Measurements from ENCODE around the gene PFKFB4.
"Not testable (repeated sequence)": the region's sequence is repeated elsewhere in the genome, so short reads cannot be mapped to it uniquely, and the experiment has no call there.

PFKFB4 gene

DNA sequence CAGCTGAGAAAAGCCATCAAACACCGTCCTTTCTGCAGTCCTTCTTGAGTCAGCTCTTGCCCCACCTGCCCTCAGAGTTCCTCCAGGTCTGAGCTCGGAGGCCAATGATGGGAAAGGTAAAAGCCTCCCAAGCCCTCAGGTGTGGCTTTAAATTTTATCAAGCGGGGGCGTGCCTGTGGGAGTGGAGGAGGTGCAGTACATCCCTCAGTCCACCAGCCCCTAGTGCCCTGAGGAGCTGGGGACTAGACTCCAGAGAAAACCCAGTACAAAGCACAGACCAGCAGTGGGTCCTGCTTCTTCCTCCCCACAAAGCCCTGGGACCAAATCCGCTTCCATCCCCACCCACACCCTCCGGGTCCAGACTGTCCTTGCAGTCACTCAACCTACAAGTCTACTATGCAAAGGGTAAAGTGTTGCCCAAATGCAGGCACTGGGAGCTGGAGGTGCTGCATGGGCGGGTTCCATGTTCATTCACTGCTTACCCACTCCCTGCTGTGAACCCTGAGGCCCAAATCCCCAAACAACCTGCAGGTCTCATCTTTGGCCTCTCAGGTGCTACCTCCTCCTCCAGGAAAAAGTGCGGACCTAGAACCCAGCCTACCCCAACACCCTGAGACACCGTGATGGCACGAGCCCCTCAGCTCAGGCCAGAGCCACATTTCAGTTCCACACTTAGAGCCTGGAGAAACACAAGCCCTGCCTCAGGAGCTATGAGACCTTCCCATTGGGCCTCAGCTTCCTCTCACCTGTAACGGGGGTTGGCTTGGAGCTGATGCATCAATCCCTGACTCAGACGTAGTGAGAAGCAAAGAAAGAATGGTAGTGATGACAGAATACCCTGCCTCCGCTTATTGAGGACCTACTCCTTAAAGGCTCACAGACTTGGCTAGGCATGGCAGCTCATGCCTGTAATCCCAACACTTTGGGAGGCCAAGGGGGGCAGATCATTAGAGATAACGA, 2.4 kb downstream of the PFKFB4 start:
- Histone ChIP-seq H3K9me2 (replicated peaks; ENCODE audit: control insufficient read depth, low read length) (no peaks in the 10 kb centered on the region), H3K4me3 (ENCODE audit: low read length) (peak overlapping the region; percentile 76), H3K27me3 (ENCODE audit: control insufficient read depth, low read length) (no peaks in the 10 kb centered on the region), H3K4me1 (ENCODE audit: control insufficient read depth, low read length) (peaks cover 50% of the 10 kb centered on the region), H3K79me2 (ENCODE audit: control insufficient read depth, low read length) (peaks cover 36% of the 10 kb centered on the region), H3K36me3 (ENCODE audit: control insufficient read depth, low read length) (peaks cover 45% of the 10 kb centered on the region), H3K27ac (ENCODE audit: low read depth, low read length) (no peak overlapping the region), H3K9me3 (ENCODE audit: control insufficient read depth, insufficient read depth, low read length) (no peaks in the 10 kb centered on the region), H3K4me2 (ENCODE audit: low read length) (peak overlapping the region; percentile 84), H4K20me1 (ENCODE audit: control insufficient read depth, insufficient read depth, low read depth, low read length) (0 out of 2 replicates have a peak, but pooled peaks cover 3% of the 10 kb centered on the region), H3F3A (ENCODE audit: control insufficient read depth, insufficient read depth) (peaks cover 7% of the 10 kb centered on the region; the same call in 1 of the 2 replicates)
- TF ChIP-seq, protein P1, sequence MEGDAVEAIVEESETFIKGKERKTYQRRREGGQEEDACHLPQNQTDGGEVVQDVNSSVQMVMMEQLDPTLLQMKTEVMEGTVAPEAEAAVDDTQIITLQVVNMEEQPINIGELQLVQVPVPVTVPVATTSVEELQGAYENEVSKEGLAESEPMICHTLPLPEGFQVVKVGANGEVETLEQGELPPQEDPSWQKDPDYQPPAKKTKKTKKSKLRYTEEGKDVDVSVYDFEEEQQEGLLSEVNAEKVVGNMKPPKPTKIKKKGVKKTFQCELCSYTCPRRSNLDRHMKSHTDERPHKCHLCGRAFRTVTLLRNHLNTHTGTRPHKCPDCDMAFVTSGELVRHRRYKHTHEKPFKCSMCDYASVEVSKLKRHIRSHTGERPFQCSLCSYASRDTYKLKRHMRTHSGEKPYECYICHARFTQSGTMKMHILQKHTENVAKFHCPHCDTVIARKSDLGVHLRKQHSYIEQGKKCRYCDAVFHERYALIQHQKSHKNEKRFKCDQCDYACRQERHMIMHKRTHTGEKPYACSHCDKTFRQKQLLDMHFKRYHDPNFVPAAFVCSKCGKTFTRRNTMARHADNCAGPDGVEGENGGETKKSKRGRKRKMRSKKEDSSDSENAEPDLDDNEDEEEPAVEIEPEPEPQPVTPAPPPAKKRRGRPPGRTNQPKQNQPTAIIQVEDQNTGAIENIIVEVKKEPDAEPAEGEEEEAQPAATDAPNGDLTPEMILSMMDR (IDR thresholded peaks at IDR 0.05; ENCODE audit: low read depth, low read length, poor library complexity, severe bottlenecking) = no peak
- TF ChIP-seq EZH2phosphoT487 (IDR thresholded peaks at IDR 0.05; ENCODE audit: borderline replicate concordance, low read length) = no peak

DNA sequence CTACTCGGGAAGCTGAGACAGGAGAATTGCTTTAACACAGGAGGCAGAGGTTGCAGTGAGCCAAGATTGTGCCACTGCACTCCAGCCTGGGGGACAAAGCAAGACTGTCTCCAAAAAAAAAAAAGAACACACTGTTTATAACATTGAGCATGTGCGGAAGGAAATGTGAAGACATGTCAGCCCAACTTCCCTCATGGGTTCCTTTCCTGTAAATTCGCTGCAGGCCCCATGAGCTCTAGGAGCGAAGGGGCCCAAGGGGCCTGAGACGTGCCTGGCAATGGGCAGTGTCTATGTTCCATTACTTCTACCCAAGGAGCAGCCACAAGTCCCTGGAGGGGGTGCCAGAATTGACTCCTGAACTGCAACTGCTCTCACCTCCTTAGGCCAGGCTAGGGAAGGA, 3.2 kb downstream of the PFKFB4 start:
- TF ChIP-seq, protein P1 (IDR thresholded peaks at IDR 0.05; ENCODE audit: low read depth, low read length, poor library complexity, severe bottlenecking) = no peak
- no peak for TF ChIP-seq EZH2phosphoT487 (IDR thresholded peaks at IDR 0.05; ENCODE audit: borderline replicate concordance, low read length)
- Histone ChIP-seq H3K9me3 (ENCODE audit: control insufficient read depth, insufficient read depth, low read length) (no peaks in the 10 kb centered on the region), H3K4me1 (ENCODE audit: control insufficient read depth, low read length) (peaks cover 43% of the 10 kb centered on the region), H3K79me2 (ENCODE audit: control insufficient read depth, low read length) (peaks cover 36% of the 10 kb centered on the region), H3K4me2 (ENCODE audit: low read length) (peak overlapping the region; percentile 22; the same call in 1 of the 2 replicates), H3K36me3 (ENCODE audit: control insufficient read depth, low read length) (peaks cover 53% of the 10 kb centered on the region), H3K27ac (ENCODE audit: low read depth, low read length) (no peak overlapping the region), H3K27me3 (ENCODE audit: control insufficient read depth, low read length) (no peaks in the 10 kb centered on the region), H3K9me2 (replicated peaks; ENCODE audit: control insufficient read depth, low read length) (no peaks in the 10 kb centered on the region), H3F3A (ENCODE audit: control insufficient read depth, insufficient read depth) (peaks cover 7% of the 10 kb centered on the region; the same call in 1 of the 2 replicates), H3K4me3 (ENCODE audit: low read length) (no peak overlapping the region), H4K20me1 (ENCODE audit: control insufficient read depth, insufficient read depth, low read depth, low read length) (0 out of 2 replicates have a peak, but pooled peaks cover 3% of the 10 kb centered on the region)

DNA sequence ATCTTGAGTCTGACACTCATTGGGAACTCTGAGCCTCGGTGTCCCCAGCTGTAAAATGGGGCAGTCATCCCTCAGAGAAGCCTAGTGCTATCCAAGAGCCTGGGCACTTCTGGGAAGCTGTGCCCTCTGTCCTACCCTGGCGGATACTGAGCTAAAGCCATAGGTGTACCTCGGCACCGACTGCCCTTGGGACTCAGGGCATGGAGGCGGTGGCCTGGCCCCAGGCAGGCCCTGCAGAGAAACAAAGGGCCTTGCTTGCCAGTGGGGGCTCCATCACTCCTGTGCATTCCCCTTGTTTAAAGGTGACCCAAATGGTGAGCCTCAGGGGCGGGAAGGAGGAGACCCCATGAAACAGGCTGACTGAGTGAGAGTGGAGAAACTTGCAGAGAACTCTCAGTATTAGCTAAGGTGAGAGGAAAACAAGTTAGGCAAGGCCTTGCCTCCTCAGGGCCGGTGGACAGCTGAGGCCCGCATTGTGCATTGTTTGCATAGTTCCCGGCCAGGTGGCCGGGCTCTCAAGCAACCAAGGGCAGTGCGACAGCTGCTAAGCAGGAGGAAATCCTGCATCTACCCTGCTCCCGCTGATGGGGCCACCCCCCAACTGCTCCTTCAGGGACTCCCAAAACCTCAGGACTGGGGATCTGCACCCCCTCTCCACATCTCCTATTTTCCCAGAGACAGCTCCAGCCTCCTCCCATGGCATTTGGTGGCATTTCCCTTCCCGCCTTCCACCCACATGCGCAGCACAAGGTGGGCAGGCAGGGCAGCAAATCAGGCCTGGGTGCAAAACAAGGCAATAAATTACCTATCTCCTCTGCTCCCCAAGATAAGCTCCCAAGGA, 4.3 kb downstream of the PFKFB4 start:
- Histone ChIP-seq H3K4me2 (ENCODE audit: low read length) (no peak overlapping the region), H3K9me3 (ENCODE audit: control insufficient read depth, insufficient read depth, low read length) (no peaks in the 10 kb centered on the region), H3K27me3 (ENCODE audit: control insufficient read depth, low read length) (no peaks in the 10 kb centered on the region), H3K4me3 (ENCODE audit: low read length) (no peak overlapping the region), H4K20me1 (ENCODE audit: control insufficient read depth, insufficient read depth, low read depth, low read length) (0 out of 2 replicates have a peak, but pooled peaks cover 3% of the 10 kb centered on the region), H3F3A (ENCODE audit: control insufficient read depth, insufficient read depth) (peaks cover 3% of the 10 kb centered on the region; the same call in 1 of the 2 replicates), H3K79me2 (ENCODE audit: control insufficient read depth, low read length) (peaks cover 36% of the 10 kb centered on the region), H3K4me1 (ENCODE audit: control insufficient read depth, low read length) (peaks cover 33% of the 10 kb centered on the region), H3K36me3 (ENCODE audit: control insufficient read depth, low read length) (peaks cover 61% of the 10 kb centered on the region), H3K9me2 (replicated peaks; ENCODE audit: control insufficient read depth, low read length) (no peaks in the 10 kb centered on the region), H3K27ac (ENCODE audit: low read depth, low read length) (no peak overlapping the region)
- TF ChIP-seq, protein P1 (IDR thresholded peaks at IDR 0.05; ENCODE audit: low read depth, low read length, poor library complexity, severe bottlenecking) = no peak
- no peak for TF ChIP-seq EZH2phosphoT487 (IDR thresholded peaks at IDR 0.05; ENCODE audit: borderline replicate concordance, low read length)

DNA sequence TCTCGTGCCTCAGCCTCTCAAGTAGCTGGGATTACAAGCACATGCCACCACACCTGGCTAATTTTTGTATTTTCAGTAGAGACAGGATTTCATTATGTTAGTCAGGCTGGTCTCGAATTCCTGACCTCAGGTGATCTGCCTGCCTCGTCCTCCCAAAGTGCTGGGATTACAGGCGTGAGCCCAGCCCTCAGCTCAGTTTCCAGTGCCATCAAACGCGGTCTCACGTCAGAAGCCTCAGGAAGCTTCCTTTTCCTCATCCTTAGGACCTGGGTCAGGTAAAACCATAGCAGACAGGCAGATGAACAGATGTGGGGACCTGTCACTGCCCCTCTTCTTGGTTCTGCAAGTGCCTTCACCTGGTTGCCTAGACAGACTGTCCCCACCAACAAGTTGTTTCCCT, 5.0 kb downstream of the PFKFB4 start:
- peaks cover 30% of the 10 kb centered on the region for H3K4me1 ChIP-seq (ENCODE audit: control insufficient read depth, low read length)
- H3F3A ChIP-seq (ENCODE audit: control insufficient read depth, insufficient read depth); H3K27ac ChIP-seq (ENCODE audit: low read depth, low read length); H4K20me1 ChIP-seq (ENCODE audit: control insufficient read depth, insufficient read depth, low read depth, low read length); H3K27me3 ChIP-seq (ENCODE audit: control insufficient read depth, low read length); H3K9me3 ChIP-seq (ENCODE audit: control insufficient read depth, insufficient read depth, low read length); H3K4me3 ChIP-seq (ENCODE audit: low read length); H3K4me2 ChIP-seq (ENCODE audit: low read length); H3K9me2 ChIP-seq (replicated peaks; ENCODE audit: control insufficient read depth, low read length): not testable (repeated sequence)
- H3K79me2 ChIP-seq (ENCODE audit: control insufficient read depth, low read length) = peaks cover 36% of the 10 kb centered on the region
- peaks cover 68% of the 10 kb centered on the region for H3K36me3 ChIP-seq (ENCODE audit: control insufficient read depth, low read length)
